IMR-90 (cell line): ENCODE data around the gene EIF4E1B. TPM values are rescaled to one million over a fixed set of nuclear protein-coding genes. Genes with fewer than 3 reads are reported as not detected.

Experiments
- ATAC-seq: fragments of 200-7000 bp; cut with Tn5 transposase; 2 replicates; pipeline ENCODE4 v1.9.1; 2020; ENCODE audit warnings: low read depth, mild to moderate bottlenecking, moderate library complexity
- BruUV-seq: library from RNA; stranded (reverse); fragments of 400-500 nt; replicated peaks from 2 replicates; lab custom pipeline; 2021; lab: Mats Ljungman, UMichigan
- CTCF ChIA-PET: fragments of 300-600 bp; formaldehyde crosslinking; extraction: SDS; loops from one replicate; lab custom pipeline; 2021; ENCODE audit warnings: antibody characterized with exemption; lab: Yijun Ruan, JAX
- POLR2A ChIA-PET: fragments of 300-600 bp; sonication (Branson Sonifier 250); formaldehyde crosslinking; loops from one replicate; lab custom pipeline; 2022; ENCODE audit warnings: antibody characterized with exemption; ENCODE audit not compliant: unreplicated experiment; lab: Charles Lee
- DNase-seq: peaks from one replicate; pipeline ENCODE4 v3.0.0; 2013
- H2AFZ ChIP-seq: replicated peaks from 2 replicates; pipeline ENCODE3; 2013; ENCODE audit warnings: low read length, mild to moderate bottlenecking; ENCODE audit not compliant: poor library complexity
- H2AK5ac ChIP-seq: 2 replicates; pipeline ENCODE4 v1.6.1; 2013; ENCODE audit warnings: low read depth, low read length, inconsistent platforms
- H2AK9ac ChIP-seq: replicated peaks from 2 replicates; pipeline ENCODE3; 2013; ENCODE audit warnings: mild to moderate bottlenecking, low read depth, low read length, moderate library complexity; ENCODE audit not compliant: poor library complexity
- H2BK120ac ChIP-seq: 2 replicates; pipeline ENCODE4 v1.6.1; 2013; ENCODE audit warnings: low read depth, low read length, inconsistent platforms
- H2BK15ac ChIP-seq: 3 replicates; pipeline ENCODE4 v1.6.1; 2013; ENCODE audit warnings: low read depth, low read length, inconsistent platforms
- H2BK20ac ChIP-seq: 2 replicates; pipeline ENCODE4 v1.6.1; 2013; ENCODE audit warnings: low read depth, mild to moderate bottlenecking, inconsistent platforms, low read length, moderate library complexity
- H2BK5ac ChIP-seq: 2 replicates; pipeline ENCODE4 v1.6.1; 2013; ENCODE audit warnings: mild to moderate bottlenecking, low read depth, low read length, inconsistent platforms; ENCODE audit not compliant: poor library complexity, severe bottlenecking
- H3K14ac ChIP-seq: replicated peaks from 2 replicates; pipeline ENCODE4 v1.6.1; 2013; ENCODE audit warnings: low read depth, low read length, inconsistent platforms
- H3K18ac ChIP-seq: 2 replicates; pipeline ENCODE4 v1.6.1; 2013; ENCODE audit warnings: low read depth, low read length, control low read depth
- H3K23ac ChIP-seq: 2 replicates; pipeline ENCODE4 v1.6.1; 2013; ENCODE audit warnings: low read depth, low read length, inconsistent platforms
- H3K27ac ChIP-seq: 2 replicates; pipeline ENCODE4 v1.5.1; 2013; ENCODE audit warnings: mild to moderate bottlenecking, control low read depth, low read length; ENCODE audit not compliant: insufficient read depth
- H3K27me3 ChIP-seq: 2 replicates; pipeline ENCODE4 v1.6.1; 2013; ENCODE audit warnings: low read length; ENCODE audit not compliant: control insufficient read depth, insufficient read depth
- H3K36me3 ChIP-seq: 2 replicates; pipeline ENCODE4 v1.6.1; 2013; ENCODE audit warnings: low read length, mixed read lengths; ENCODE audit not compliant: control insufficient read depth, insufficient read depth
- H3K4ac ChIP-seq: 2 replicates; pipeline ENCODE4 v1.6.1; 2013; ENCODE audit warnings: low read depth, low read length, inconsistent platforms
- H3K4me1 ChIP-seq: 2 replicates; pipeline ENCODE4 v1.6.1; 2013; ENCODE audit warnings: low read length, mixed read lengths; ENCODE audit not compliant: control insufficient read depth, insufficient read depth
- H3K4me2 ChIP-seq: 2 replicates; pipeline ENCODE4 v1.6.1; 2013; ENCODE audit warnings: low read depth, mild to moderate bottlenecking, control low read depth, low read length, moderate library complexity
- H3K4me3 ChIP-seq: 2 replicates; pipeline ENCODE4 v1.5.1; 2013; ENCODE audit warnings: low read depth, mild to moderate bottlenecking, control low read depth, low read length, moderate library complexity; ENCODE audit not compliant: insufficient read depth
- H3K56ac ChIP-seq: 2 replicates; pipeline ENCODE4 v1.6.1; 2013; ENCODE audit warnings: low read length, inconsistent platforms; ENCODE audit not compliant: insufficient read depth; ENCODE audit errors: extremely low read depth
- H3K79me1 ChIP-seq, 2 experiments: 2 replicates each; pipeline ENCODE4 v1.6.1; 2013; ENCODE audit warnings: low read length in 2 of 2, inconsistent platforms in 1 of 2, low read depth in 1 of 2
- H3K9ac ChIP-seq: 2 replicates; pipeline ENCODE4 v1.6.1; 2013; ENCODE audit warnings: low read depth, low read length, control low read depth
- H3K9me1 ChIP-seq: 2 replicates; pipeline ENCODE4 v1.6.1; 2013; ENCODE audit warnings: low read length, inconsistent platforms; ENCODE audit not compliant: insufficient read depth
- H3K9me3 ChIP-seq: 2 replicates; pipeline ENCODE4 v1.6.1; 2013; ENCODE audit warnings: low read length; ENCODE audit not compliant: control insufficient read depth, insufficient read depth
- H4K20me1 ChIP-seq: 2 replicates; pipeline ENCODE4 v1.6.1; 2013; ENCODE audit warnings: low read length, inconsistent platforms; ENCODE audit not compliant: insufficient read depth
- H4K5ac ChIP-seq: 2 replicates; pipeline ENCODE4 v1.6.1; 2013; ENCODE audit warnings: mild to moderate bottlenecking, low read depth, low read length, control low read depth
- H4K8ac ChIP-seq, 2 experiments: 2 replicates each; pipeline ENCODE4 v1.6.1; 2013; ENCODE audit warnings: low read depth in 2 of 2, low read length in 2 of 2, control low read depth in 1 of 2, inconsistent platforms in 1 of 2
- H4K91ac ChIP-seq: 2 replicates; pipeline ENCODE4 v1.6.1; 2013; ENCODE audit warnings: low read depth, low read length, inconsistent platforms; ENCODE audit not compliant: insufficient read depth
- BHLHE40 ChIP-seq: fragments of 150-350 bp; IDR thresholded peaks from 2 replicates; pipeline ENCODE4 v1.6.1; 2016; ENCODE audit warnings: mild to moderate bottlenecking, low read depth, low read length
- CEBPB ChIP-seq: IDR thresholded peaks from 2 replicates; pipeline ENCODE4 v1.6.1; 2012; ENCODE audit warnings: low read depth, low read length, improper control_type of control experiment
- ELK1 ChIP-seq: fragments of 150-350 bp; IDR thresholded peaks from 2 replicates; pipeline ENCODE4 v1.6.1; 2016; ENCODE audit warnings: low read depth, mild to moderate bottlenecking, low read length, moderate library complexity, borderline replicate concordance
- FOS ChIP-seq: fragments of 150-350 bp; IDR thresholded peaks from 2 replicates; pipeline ENCODE4 v1.6.1; 2016; ENCODE audit warnings: low read depth, low read length
- MAFK ChIP-seq: IDR thresholded peaks from 2 replicates; pipeline ENCODE4 v1.6.1; 2012; ENCODE audit warnings: low read depth, low read length, improper control_type of control experiment
- MAZ ChIP-seq: IDR thresholded peaks from 2 replicates; pipeline ENCODE4 v1.6.1; 2012; ENCODE audit warnings: low read depth, mild to moderate bottlenecking, low read length, improper control_type of control experiment, moderate library complexity, borderline replicate concordance
- MXI1 ChIP-seq: IDR thresholded peaks from 2 replicates; pipeline ENCODE4 v1.6.1; 2012; ENCODE audit warnings: low read depth, mild to moderate bottlenecking, low read length, moderate library complexity, borderline replicate concordance
- NFE2L2 ChIP-seq: fragments of 150-350 bp; IDR thresholded peaks from 2 replicates; pipeline ENCODE4 v1.6.1; 2016; ENCODE audit warnings: low read depth, mild to moderate bottlenecking, low read length
- POLR2A ChIP-seq: IDR thresholded peaks from 2 replicates; pipeline ENCODE4 v1.6.1; 2012; ENCODE audit warnings: mild to moderate bottlenecking, low read depth, low read length
- RAD21 ChIP-seq: IDR thresholded peaks from 2 replicates; pipeline ENCODE4 v1.6.1; 2012; ENCODE audit warnings: low read length, improper control_type of control experiment
- RCOR1 ChIP-seq: IDR thresholded peaks from 2 replicates; pipeline ENCODE4 v1.6.1; 2012; ENCODE audit warnings: mild to moderate bottlenecking, low read length, improper control_type of control experiment; ENCODE audit not compliant: insufficient replicate concordance
- RFX5 ChIP-seq: IDR thresholded peaks from 2 replicates; pipeline ENCODE4 v1.8.0; 2012; ENCODE audit warnings: low read depth, mild to moderate bottlenecking, low read length, moderate library complexity
- SMC3 ChIP-seq: fragments of 150-350 bp; IDR thresholded peaks from 2 replicates; pipeline ENCODE4 v1.6.1; 2016; ENCODE audit warnings: low read depth, mild to moderate bottlenecking, antibody characterized with exemption, low read length, moderate library complexity
- USF2 ChIP-seq: fragments of 150-350 bp; IDR thresholded peaks from 2 replicates; pipeline ENCODE4 v1.6.1; 2017; ENCODE audit warnings: mild to moderate bottlenecking, antibody characterized with exemption, low read length, low read depth
- WGBS, 2 experiments: methylation state at CpG; one replicate each; pipeline versions ENCODE4 v1.1.5 to v1.1.7; 2013; ENCODE audit warnings: missing lambda C conversion rate in 2 of 2; ENCODE audit not compliant: insufficient read length in 1 of 2; ENCODE audit errors: extremely low coverage in 2 of 2; 5-methylcytosine and 5-hydroxymethylcytosine counted together
- dilution Hi-C: fragments of 300-500 bp; cut with HindIII; formaldehyde crosslinking; loops from one replicate; pipeline ENCODE4 v1.14.3; 2018; ENCODE audit warnings: low sequenced_read_pairs; ENCODE audit not compliant: unreplicated experiment
- in situ Hi-C: fragments of 300-500 bp; cut with MboI; formaldehyde crosslinking; loops from 3 replicates; pipeline ENCODE4 v1.14.3; 2019; ENCODE audit warnings: low sequenced_read_pairs, inconsistent platforms, mixed read lengths
- intact Hi-C: fragments of 100-400 bp; cut with micrococcal nuclease; formaldehyde crosslinking; loops from 2 replicates; pipeline ENCODE4 v1.10.0; 2022
- polyA plus RNA-seq, 3 experiments: library from polyadenylated mRNA; depleted of rRNA; stranded (reverse); fragments of >200 nt; gene quantifications; 2 replicates each; pipeline ENCODE4 v1.2.3, GENCODE V29; 2012; ENCODE audit warnings: low replicate concordance in 1 of 3
- total RNA-seq: library from RNA; depleted of rRNA; stranded (reverse); fragments of >200 nt; gene quantifications from 2 replicates; pipeline ENCODE4 v1.2.3, GENCODE V29; 2012

Gene EIF4E1B
- total and polyA plus RNA-seq, 2 of the 4 experiments (the other 2 are of a cell fraction) = not detected

DNA sequence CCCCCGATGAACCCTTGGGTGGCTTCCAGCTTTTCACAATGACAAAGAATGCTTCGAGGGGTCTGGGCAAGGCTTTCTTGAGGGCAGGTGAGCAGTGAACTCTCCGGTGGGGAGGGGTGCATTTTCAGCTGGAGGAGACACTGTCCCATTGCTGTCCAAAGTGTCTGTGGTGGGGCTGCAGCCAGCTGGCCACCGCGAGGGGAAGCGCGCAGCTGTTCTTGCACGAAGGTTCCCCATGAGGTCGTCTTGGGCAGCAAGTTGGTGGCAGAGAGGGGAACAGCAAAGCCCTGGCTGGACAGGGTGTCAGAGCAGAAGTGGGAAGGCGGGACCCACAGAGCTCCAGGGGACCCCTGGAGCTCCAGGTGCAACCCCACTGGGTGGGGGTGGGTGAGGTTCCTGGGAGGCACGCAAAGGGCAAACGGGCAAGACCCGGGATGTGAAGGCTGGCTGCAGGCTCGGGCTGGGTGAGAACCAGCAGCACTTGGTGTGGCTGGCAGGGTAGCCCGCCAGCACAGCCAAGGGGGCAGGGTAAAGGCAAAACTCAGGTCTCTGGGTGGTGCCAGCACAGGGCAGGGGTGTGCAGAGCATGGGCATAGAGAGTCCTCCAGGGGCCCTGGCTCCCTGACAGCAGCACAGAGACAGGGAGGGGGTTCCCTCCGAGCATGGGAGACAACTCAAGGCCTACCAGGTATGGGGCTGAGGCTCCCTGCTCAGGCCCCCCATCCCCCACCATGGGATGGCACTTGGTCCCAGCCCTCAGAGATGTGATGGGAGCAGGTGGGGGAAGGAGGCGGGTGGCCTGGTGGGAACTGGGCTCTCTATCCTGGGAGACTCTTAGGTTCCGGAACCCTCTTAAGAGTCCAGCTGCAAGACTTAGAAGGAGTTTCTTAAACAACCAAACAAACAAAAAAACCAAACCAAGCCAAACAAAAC is 43.4 kb downstream of the EIF4E1B start:
- Histone ChIP-seq H3K23ac (no peak overlapping the region), H3K9me1 (no peaks in the 10 kb centered on the region), H4K5ac (no peak overlapping the region), H3K4me3 (no peak overlapping the region), H3K4ac (no peak overlapping the region), H3K27ac (no peak overlapping the region), H2BK15ac (no peak overlapping the region), H3K56ac (no peak overlapping the region), H4K91ac (no peak overlapping the region), H2AK9ac (no peak overlapping the region), H3K18ac (no peak overlapping the region), H2AFZ (no peak overlapping the region), H3K27me3 (peaks cover 47% of the 10 kb centered on the region), H3K9me3 (no peaks in the 10 kb centered on the region), H3K9ac (no peak overlapping the region), H2BK120ac (no peak overlapping the region), H3K4me1 (no peaks in the 10 kb centered on the region), H3K4me2 (no peak overlapping the region), H3K79me1 (no peaks in the 10 kb centered on the region), H2AK5ac (no peak overlapping the region), H3K14ac (no peak overlapping the region), H2BK5ac (no peak overlapping the region), H4K8ac (no peak overlapping the region), H2BK20ac (no peak overlapping the region), H3K36me3 (no peaks in the 10 kb centered on the region), H4K20me1 (no peaks in the 10 kb centered on the region; the same call in 1 of the 2 replicates)
- DNase-seq (no peak), ATAC-seq (no peak)
- dilution Hi-C loops (no loop called here), in situ Hi-C loops (no loop called here), intact Hi-C loops (no loop called here)
- BruUV-seq = no TSS peak
- 67% methylated on average over 1 of the region's 18 CpGs; no CpG with 5 or more reads in 1 of the 2 experiments for WGBS, 2 experiments
- POLR2A ChIA-PET = interaction anchor here (0.7 kb wide), 1 partner anchor 212 kb away, joined by 7 read pairs; no protein-coding TSS in a partner anchor
- CTCF ChIA-PET = interaction anchor here (1.1 kb wide), 1 partner anchor 13 kb away, joined by 5 read pairs; no protein-coding TSS in a partner anchor
- TF ChIP-seq RAD21 (no peak), MXI1 (no peak), NFE2L2 (no peak), SMC3 (no peak), BHLHE40 (no peak), RFX5 (no peak), ELK1 (no peak), MAZ (no peak), POLR2A (no peak), CEBPB (no peak), FOS (no peak), USF2 (no peak), RCOR1 (no peak), MAFK (no peak)
